RWPE1 (cell line): ENCODE data around the gene CRYL1.

Experiments
- CTCF ChIA-PET: fragments of 350-600 bp; sonication (Branson Sonifier 250); formaldehyde crosslinking; extraction: SDS; loops from one replicate; lab custom pipeline; 2021; lab: Yijun Ruan, JAX
- POLR2A ChIA-PET: fragments of 400-600 bp; formaldehyde crosslinking; extraction: SDS; loops from one replicate; lab custom pipeline; 2020; ENCODE audit warnings: antibody characterized with exemption; ENCODE audit not compliant: low non-redundant PET; lab: Yijun Ruan, JAX
- DNase-seq: peaks from one replicate; pipeline ENCODE4 v3.0.0; 2012; ENCODE audit warnings: low spot score
- H3K27ac ChIP-seq: fragments of 450-650 bp; 2 replicates; pipeline ENCODE4 v1.5.1; 2017
- TF ChIP-seq, protein P1 (sequence below): fragments of 450-650 bp; conservative IDR thresholded peaks from 2 replicates; pipeline ENCODE4 v1.5.1; 2017; ENCODE audit warnings: low read depth, mild to moderate bottlenecking

CRYL1 gene

DNA sequence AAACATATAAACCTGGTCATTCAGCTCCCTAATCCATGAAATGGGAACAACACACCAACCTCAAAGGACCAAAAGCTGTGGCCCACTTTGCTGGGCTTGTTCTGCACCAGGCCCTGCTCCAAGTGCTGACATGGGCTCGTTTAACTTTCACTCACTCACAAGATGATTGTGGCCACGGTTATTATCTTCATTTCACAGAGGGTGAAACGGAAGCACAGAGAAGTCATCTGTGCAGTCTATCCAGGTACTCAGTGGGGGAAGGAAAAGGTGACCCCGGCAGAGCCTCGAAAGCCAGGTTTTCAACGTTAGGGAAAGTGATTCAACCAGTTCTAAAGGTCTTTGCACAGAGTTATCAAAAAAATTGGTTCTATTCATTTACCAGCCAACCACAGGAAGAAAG, 68.0 kb downstream of the CRYL1 start:
- H3K27ac ChIP-seq = no peak overlapping the region
- ChIA-PET CTCF (no interaction called here), POLR2A (no interaction called here)
- TF ChIP-seq, protein P1, sequence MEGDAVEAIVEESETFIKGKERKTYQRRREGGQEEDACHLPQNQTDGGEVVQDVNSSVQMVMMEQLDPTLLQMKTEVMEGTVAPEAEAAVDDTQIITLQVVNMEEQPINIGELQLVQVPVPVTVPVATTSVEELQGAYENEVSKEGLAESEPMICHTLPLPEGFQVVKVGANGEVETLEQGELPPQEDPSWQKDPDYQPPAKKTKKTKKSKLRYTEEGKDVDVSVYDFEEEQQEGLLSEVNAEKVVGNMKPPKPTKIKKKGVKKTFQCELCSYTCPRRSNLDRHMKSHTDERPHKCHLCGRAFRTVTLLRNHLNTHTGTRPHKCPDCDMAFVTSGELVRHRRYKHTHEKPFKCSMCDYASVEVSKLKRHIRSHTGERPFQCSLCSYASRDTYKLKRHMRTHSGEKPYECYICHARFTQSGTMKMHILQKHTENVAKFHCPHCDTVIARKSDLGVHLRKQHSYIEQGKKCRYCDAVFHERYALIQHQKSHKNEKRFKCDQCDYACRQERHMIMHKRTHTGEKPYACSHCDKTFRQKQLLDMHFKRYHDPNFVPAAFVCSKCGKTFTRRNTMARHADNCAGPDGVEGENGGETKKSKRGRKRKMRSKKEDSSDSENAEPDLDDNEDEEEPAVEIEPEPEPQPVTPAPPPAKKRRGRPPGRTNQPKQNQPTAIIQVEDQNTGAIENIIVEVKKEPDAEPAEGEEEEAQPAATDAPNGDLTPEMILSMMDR = no peak
- no peak for DNase-seq

- ChIA-PET CTCF (interaction anchor here (0.5 to 0.7 kb wide), 4 partner anchors 171 to 1960 kb away, joined by 3 to 6 read pairs (median 5); no protein-coding TSS in a partner anchor), POLR2A (no interaction called here)
- H3K27ac ChIP-seq = peak overlapping the region; percentile 42
- TF ChIP-seq, protein P1 = no peak
- DNase-seq = no peak
Observed at GRCh38 chr13:20456737-20457136, 68.9 kb downstream of the CRYL1 start.

- no peak for DNase-seq
- no peak overlapping the region for H3K27ac ChIP-seq
- POLR2A ChIA-PET = no interaction called here
- CTCF ChIA-PET = no interaction called here
- TF ChIP-seq, protein P1 = no peak
Observed at GRCh38 chr13:20451397-20451796, 74.3 kb downstream of the CRYL1 start.

GRCh38 chr13:20448470-20448869, 77.2 kb downstream of the CRYL1 start:
- no peak overlapping the region for H3K27ac ChIP-seq
- CTCF ChIA-PET = no interaction called here
- DNase-seq = no peak
- POLR2A ChIA-PET = no interaction called here
- TF ChIP-seq, protein P1 = no peak

DNA sequence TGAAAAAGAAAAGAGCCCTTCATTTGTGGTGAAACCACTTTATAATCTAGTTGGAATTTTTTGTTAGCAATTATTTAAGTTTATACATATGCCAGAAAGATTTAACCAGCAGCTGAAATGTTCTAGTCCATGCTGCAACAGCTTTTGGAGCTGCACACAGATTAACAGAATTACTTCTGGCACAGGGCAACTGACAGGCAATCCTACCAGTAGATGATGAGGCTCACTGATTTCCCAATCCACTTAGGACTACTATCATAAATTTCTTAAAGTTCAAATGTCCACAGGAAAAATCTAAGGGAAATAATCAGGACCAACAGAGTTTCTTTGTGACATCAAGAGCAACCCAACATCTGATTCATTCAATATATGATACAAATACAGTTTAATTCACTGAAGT, 78.8 kb downstream of the CRYL1 start:
- ChIA-PET CTCF (interaction anchor here (0.5 kb wide), 1 partner anchor 253 kb away, joined by 3 read pairs; no protein-coding TSS in a partner anchor), POLR2A (no interaction called here)
- DNase-seq = no peak
- H3K27ac ChIP-seq = no peak overlapping the region
- TF ChIP-seq, protein P1 = no peak

DNA sequence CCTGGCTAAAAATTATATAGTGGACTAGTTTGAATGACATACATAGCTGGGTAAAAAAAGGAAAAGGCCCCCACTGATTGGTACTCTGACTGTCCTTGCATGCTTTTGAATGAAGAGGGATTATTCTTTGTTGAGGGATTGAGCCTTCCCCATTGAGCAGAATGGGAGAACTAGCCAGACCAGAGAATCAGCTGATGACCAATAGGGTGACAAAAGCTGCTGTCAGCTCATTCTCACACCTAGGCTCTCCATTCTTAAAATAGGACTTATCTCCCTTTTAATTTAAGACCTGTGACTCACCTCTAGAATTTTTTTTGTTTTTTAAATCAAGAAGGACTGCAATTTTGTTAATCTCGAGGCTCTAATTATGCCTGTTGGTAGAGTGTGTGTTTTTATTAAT, 79.3 kb downstream of the CRYL1 start:
- TF ChIP-seq, protein P1 = no peak
- no peak for DNase-seq
- ChIA-PET CTCF (interaction anchor here (0.5 to 0.7 kb wide), 2 partner anchors 8 to 254 kb away, joined by 3 read pairs; no protein-coding TSS in a partner anchor), POLR2A (interaction anchor here (0.7 kb wide), 1 partner anchor 17 kb away, joined by 3 read pairs; no protein-coding TSS in a partner anchor)
- no peak overlapping the region for H3K27ac ChIP-seq
